Inferior parietal cortex (tissue), 1 donor: ENCODE results near the gene FNDC10.
"Not testable (repeated sequence)": the region's sequence is repeated elsewhere in the genome, so short reads cannot be mapped to it uniquely, and the experiment has no call there.

ENCODE experiments used
- DNase-seq: peaks from one replicate; pipeline ENCODE4 v3.0.0-alpha.2; 2016; ENCODE audit errors: extremely low spot score

FNDC10 gene

DNA sequence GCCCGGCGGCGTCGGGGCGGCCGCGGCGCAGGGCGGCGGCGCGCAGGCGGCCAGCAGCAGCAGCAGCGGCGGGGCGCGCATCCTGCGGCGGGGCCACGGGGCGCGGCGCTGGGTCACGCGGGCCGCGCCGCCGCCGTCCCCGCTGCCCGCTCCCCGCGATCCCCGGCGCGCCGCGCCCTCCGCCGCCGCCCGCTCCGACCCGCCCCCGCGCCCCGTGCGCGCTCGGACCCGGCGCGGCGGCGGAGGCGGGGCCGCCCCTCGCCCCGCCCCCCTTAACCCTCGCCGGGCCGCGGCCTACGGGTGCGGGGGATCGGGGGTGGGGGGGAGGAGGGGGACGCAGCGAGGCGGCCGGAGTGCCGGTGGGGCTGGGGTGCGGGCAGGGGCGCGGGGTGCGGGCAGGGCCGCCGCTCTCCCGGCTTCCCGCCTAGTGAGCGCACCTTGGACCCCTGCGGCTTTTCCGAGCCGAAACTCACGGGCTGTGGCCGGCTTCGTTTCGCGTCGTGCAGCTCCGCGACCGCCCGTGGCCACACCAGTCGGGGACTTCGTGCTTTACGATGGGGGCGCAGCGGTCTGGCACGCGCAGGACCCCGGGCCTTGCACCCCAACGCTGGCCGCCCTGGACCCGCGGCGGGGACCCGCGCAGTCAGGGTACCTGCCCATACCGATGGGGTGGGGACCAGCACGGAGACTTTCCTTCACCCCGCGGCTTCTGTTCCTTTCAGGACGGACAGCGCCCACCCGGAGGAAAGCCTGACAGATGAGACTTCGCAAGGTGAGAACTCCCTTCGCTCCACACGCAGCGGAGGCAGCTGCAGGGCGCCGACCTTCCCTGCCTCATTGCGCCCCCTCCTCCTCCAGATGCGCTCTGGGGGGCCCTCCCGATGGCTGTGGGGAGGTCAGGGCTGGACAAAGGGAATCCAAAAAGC lies at the start of gene FNDC10:
TSS of gene FNDC10 (minus strand) at position 201 of the 926 bp plus-strand sequence. CDS start at position 81, 120 bp downstream.
- no peak for DNase-seq

DNA sequence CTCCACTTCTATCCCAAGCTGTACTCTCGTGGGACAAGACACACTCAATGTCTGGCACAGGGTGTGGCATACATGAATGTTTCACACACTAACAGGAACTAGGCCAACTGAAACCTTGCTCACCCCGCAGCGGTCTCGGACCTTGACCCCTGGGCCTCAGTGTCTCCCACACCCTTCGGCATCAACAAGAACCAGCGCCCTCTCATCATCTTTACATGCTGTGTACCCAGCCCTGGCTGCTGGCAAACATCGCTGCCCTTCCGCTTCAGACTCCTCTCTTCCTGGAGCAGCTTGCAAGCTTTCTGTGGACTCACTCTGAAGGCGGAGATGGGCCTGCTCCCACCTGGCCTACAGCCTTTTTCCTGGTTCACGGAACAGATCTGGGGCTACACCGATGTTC lies 48.3 kb upstream of the FNDC10 start:
- not testable (repeated sequence) for DNase-seq

DNA sequence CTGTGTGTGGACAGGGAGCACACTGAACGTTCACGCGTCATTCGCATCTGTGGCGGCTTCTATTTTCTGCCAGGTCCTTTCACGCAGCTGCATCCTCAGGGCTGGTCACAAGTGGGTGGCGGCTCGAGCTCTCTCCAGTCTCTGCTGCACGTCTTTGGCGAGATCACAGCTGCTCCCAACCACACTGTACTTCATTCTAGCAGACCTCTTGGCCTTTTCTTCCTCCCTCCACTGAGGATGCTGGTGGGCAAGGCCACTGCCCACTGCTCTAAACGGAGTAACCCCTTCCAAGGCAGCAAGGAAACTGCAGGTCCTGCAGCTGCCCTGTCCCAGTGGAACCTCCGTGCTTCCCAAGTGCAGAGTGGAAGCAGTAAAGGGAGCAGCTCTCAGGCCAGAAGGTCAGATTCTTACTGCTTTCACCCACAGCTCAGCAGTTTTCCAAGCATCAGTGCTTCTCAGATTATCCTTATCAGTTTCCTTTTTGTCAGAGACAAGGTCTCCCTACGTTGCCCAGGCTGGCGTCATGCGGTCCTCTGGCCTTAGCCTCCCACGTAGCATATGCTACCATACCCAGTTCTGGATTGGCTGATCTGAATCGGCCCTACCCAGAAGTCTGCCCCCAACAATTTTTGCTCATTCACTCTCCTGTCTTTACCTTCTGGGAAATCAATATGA lies 47.8 kb upstream of the FNDC10 start:
- DNase-seq: not testable (repeated sequence)

DNA sequence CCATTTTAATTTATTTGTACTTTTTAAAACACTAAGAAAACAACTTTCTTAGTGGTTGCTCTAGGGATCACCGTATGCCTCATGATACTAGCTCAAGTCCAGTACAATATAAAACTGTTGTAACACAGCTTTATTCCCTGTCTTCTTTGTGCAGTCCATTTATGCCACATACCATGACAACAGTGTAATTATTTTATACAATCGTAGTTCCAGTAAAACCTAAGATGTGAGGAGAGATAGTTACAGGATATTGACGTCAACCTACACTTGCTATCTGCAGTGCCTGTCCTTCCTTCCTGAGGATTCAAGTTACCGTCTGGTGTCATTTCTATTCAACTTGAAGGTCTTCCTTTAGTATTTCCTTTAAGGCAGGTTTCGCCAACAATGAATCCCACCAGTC lies 46.4 kb upstream of the FNDC10 start:
- DNase-seq: not testable (repeated sequence)

- not testable (repeated sequence) for DNase-seq
Observed at GRCh38 chr1:1640711-1641461, 41.0 kb upstream of the FNDC10 start.

DNA sequence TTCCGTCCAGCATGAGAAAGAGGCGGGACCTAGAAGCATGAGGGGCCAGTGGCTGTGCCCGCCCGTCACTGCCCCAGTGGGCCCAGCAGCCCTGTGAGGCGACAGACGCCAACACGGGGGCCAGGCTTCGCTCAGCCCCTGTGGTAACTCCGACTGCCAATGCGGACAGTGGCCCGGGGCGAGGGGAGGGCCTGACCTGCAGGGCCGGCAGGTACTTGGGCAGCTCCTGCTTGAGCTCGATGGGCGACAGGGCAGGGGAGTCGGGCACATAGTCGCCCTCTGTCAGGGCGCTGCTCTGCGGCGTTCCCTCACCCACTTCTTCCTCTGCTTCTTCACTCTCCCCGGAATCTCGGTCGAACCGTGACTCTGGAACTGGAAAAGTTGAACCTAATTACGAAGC lies 40.1 kb upstream of the FNDC10 start:
- DNase-seq: not testable (repeated sequence)

DNA sequence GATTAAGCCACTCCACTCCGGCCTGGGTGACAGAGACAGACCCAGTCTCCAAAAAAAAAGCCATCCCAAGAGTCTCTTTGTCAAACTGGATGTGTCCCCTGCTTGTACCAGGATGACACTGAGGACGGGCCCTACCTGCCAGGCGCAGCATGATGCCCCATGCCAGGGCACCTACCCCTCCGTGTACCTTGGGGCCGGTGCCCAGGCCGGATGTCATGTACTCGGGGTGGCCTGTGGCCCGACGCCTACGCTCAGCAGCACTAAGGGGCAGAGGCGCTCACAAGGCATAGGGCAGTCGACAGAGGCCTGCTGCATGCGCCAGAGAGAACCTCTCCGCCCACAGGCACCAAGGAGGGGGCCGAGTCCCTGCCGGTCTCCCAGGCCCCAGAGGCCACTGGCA lies 39.4 kb upstream of the FNDC10 start:
- DNase-seq: not testable (repeated sequence)

GRCh38 chr1:1638528-1638927 lies 38.6 kb upstream of the FNDC10 start:
- not testable (repeated sequence) for DNase-seq

GRCh38 chr1:1637479-1637875 lies 37.5 kb upstream of the FNDC10 start:
- DNase-seq: not testable (repeated sequence)

GRCh38 chr1:1636621-1637478 lies 36.9 kb upstream of the FNDC10 start:
- not testable (repeated sequence) for DNase-seq

DNA sequence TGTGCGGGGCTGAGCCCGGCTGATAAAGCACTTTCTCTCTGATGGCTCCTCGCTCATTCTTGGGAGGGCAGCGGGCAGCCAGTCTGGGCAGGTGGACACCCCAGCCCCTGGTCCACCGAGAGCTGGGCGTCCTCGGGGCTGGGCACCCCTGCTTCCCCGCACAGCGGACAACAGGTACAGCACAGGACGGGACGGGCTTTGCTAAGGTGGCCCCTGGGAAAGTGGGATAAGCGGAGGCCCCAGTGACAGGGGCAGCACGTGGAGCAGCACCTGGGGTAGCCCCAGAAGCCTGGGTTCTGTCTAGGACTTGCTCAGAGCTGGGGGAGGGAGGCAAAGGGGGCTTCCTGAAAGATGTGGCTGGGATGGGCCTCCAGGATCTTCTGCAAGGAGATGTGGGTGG lies 34.7 kb upstream of the FNDC10 start:
- not testable (repeated sequence) for DNase-seq

- DNase-seq: not testable (repeated sequence)
Observed at GRCh38 chr1:1633409-1633808, 33.5 kb upstream of the FNDC10 start.

DNA sequence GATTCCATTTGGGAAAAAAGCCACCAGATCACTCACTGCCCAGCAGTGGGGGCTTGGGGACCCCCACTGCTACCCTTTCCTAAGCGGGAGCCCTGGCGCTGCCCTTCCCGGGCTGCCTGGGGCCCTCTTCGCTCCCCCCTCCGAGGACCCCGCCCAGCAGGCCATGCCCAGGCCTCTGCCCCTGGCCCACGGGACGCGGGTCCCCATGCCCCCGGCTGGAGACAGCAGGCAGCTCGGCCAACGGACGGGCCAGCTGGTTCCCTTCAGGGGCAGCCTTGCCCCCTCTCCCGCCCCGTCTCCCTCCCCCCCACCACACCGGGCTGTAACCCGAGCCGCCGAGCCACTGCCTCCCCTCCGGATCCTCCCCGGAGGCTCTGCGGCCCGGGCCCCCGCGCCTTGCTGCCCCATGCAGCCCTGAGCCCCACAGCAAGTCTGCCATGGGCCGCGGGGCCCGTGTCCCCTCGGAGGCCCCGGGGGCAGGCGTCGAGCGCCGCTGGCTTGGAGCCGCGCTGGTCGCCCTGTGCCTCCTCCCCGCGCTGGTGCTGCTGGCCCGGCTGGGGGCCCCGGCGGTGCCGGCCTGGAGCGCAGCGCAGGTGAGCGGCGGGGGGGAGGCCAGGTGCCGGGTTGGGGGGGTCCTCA lies 32.0 kb upstream of the FNDC10 start, which contains the start of gene MMP23B:
TSS of gene MMP23B (plus strand) at position 392 of the 639 bp plus-strand sequence. CDS start at position 438, 46 bp downstream.
- no peak for DNase-seq

GRCh38 chr1:1630965-1631781 lies 31.2 kb upstream of the FNDC10 start:
- DNase-seq: no peak

- DNase-seq: no peak
Observed at GRCh38 chr1:1630191-1630964, 30.4 kb upstream of the FNDC10 start.

GRCh38 chr1:1629430-1630190 lies 29.7 kb upstream of the FNDC10 start:
- no peak for DNase-seq

- no peak for DNase-seq
Observed at GRCh38 chr1:1628754-1629429, 29.0 kb upstream of the FNDC10 start.
